ENCODE results near the gene LDLRAD4.

LDLRAD4 gene

DNA sequence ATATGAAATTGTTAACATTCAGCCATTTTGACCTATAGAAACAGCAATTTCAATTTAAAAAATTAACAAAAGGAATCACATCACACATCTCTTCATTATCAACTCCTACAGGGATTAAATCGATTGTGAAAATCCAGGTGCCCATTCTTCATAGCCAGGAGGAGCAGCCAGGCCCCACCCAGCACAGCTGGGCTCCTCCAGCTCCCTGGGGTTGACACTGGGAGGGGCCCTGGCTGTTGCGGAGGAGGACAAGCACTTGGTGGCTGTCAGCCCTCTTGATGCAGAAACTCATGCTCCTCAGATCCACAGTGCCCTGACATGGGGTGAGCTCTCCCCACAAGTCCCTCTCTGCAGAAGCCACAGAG is 408.0 kb downstream of the LDLRAD4 start:
- DNase-seq (ENCODE audit: low read depth in 3 of 3), result no peak

DNA sequence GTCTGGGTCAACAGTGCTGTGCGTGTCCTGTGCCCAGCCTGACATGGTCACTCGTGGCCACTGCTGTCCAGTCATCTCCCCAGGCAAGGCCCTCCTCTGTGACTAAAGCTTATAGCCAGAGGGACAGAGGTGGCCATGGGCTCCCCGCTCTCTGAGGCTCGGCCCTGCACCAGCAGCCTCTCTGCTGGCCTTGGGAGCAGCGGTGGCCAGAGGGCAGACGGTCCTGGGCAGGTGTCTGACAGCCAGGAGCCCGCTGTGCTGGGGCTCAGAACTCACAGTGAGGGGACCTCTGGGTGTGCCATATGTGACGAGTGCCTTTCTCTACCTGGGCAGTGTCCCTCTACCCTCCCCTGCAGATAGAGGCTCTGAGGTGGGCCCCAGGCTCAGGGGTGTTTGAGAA is 409.1 kb downstream of the LDLRAD4 start:
- DNase-seq (ENCODE audit: low read depth in 3 of 3), result no peak

DNA sequence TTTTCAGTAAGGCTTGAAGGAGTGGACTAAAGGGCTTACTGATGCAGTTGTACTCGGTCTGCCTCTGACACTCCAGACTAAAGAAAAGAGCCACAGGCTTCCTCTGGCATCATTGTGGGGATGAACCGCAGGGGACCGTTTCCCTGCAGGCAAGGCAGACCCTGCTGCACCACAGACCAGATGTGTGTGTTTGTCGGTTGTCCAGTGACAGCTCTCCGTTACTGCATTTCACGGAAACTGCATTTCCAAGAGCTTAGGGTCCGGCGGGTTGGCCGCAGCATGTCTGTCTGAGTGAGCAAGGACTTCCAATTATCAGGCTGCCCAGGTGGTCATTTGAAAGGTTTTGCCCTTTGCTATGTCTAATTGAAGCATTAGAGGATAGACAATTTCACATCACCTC is 409.7 kb downstream of the LDLRAD4 start:
- DNase-seq (ENCODE audit: low read depth in 3 of 3), result no peak

DNA sequence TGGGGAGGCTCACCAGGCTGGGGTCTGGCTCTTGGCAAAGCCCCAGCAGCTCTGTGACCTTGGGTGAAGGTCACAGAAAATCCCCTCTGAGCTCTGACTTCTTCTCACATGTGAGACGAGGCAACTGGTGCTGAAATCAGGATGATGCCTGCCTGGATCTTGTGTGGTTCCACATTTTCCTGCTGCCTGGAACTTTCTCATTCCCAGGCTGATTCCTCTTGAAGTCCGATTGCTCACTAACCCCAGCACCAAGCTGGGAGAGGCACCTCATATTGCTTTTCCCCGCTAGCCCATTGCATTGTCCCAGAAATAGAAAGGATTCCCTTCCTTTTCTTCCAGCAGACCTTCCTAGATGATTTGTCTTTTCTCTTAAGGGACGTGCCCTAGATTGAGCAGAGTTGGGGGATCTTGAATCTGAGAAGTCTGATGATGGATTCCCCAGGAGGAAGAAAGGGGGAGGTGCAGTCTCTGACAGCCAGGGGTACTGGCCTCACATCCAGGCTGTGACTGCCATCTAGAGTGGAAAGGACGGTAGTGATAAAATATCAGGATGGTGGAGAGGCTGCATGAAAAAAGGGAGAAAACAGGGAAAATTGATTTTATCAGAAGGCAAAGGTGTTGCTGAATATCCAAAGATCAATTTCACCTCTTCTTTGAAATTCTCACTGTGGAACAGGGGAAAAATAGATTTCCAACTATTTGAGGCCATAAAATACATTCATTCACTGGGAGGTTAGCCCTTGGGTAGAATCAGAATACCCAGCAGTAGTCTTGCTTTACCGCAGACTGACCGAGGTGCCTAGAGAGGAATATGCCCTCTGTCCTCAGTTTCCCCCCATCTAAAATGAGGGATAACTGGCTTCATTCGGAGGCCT is 411.5 kb downstream of the LDLRAD4 start:
- no peak for DNase-seq (ENCODE audit: low read depth in 3 of 3)

DNA sequence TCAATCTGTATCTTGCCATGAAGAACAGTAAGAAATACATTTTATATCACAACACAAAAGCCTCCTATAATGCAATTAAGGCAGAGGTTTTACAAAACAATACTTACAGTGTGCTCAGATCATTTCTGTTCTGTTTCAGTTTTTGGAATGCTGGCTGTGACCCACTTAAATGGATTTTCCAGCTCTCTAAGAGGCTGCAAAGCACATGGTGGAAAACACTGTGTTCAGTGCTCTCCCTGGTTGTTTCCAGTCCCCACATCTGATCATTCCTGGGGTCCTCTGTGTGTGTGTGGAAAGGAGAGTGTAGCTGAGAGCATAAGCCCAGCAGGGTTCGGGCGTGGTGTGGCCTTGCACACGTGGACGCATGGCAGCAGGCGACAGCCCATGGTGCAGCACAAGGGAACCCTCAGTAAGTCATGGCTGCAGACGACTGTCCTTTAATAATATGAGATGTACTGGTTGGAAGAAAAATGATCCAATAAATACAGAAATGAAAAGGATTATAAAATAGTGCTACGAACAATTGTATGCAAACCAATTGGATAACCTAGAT is 412.2 kb downstream of the LDLRAD4 start:
- DNase-seq (ENCODE audit: low read depth in 3 of 3), result no peak

DNA sequence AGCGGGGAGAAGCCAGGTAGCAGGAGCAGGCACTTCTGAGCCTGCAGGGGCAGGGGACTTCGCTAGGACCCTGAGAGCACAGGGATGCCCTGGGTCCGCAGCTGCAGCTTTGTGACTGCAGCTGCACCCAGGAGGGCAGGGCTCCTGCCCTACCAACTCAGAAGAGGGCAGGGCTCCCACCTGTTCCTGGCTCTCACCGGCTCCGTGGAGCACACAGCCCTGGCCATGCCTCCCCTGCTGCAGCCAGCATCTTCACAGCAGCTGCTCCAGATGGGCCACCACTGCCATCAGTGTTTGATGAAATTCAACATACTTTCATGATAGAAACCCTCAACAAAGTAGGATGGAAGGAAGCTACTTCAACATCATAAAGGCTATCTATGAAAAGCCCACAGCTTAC is 415.1 kb downstream of the LDLRAD4 start:
- DNase-seq (ENCODE audit: low read depth in 3 of 3), result no peak

DNA sequence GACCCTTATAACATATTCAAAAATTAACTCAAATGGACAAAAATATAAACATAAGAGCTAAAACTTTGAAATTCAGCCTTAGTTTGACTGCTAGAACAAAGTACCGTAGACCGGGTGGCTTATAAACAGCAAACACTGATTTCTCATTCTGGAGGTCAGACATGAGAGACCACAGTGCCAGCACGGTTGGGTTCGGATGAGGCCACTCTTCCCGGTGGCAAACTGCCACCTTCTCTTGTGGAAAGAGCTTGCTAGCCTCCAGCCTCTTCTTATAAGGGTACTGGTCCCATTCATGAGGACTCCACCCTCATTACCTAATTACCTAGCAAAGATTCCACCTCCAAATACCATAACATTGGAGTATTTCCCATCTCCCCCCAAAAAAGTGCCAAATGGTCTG is 416.5 kb downstream of the LDLRAD4 start:
- DNase-seq (ENCODE audit: low read depth in 3 of 3), result no peak

DNA sequence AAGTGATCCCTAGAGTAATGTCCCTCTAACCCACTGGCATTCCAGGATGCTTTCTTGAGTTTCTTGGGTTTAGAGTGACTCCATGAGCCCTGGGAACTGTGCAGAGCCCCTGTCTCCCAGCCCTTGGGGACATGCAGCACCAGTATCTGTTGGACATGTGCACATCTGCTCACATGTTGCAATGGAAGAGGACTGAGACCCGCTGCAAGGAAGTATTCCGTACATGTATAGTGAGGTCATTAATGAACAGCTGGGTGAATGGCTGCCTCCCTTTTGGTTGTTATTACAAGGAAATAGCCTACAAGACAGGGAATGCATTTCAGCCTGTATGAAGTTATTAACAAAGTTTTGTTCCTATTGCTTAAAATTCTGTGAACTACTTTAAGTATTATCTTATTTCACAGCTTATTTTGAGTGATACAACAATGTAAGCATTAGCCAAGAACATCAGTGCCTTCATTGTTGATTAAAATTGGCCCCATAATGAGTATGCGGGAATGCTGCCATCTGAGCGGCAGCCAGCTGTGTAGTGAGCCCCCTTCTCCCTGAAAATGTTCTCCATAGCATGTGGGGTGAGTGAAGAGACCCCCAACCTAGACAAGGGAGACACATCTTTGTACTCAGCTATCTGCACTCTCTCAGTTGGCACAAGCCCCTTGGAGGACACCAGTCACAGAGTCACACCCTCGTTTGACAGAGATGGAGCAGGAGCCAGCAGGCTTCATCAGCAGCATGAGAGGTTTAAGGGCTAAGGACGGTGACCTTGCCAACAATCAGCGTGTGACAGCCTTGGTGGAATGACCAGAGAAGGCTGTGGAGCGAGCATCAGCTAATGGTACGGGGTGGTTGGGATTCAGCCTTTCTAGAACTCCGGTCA is 420.4 kb downstream of the LDLRAD4 start:
- no peak for DNase-seq (ENCODE audit: low read depth in 3 of 3)

DNA sequence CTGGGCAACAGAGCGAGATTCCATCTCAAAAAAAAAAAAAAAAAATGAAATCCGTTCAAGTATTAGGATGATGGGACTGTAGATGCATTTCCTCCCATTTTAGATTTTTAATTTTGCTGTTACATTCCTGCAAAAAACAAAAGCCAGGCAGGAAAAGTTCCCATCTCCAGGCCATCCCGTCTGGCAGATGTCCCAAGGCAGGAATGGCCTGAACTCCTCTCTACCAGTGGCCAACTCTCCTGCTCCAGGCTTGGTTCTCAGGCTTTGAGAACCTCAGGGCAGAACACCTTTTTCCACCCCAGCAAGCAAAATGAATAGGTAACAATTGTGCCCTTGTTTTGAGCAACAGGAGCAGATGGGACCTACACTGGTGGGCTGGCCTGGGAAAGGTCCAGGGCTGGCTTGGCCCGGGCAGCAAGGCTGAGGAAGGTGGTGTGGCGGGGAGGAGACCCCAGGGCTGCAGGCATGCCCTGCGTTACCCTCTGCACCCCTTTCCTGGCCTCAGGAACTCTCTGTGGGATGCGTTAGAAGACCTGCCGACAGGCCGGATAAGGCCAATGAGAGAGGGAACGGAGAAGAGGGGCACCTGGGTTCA is 421.8 kb downstream of the LDLRAD4 start:
- DNase-seq (ENCODE audit: low read depth in 3 of 3), result no peak

DNA sequence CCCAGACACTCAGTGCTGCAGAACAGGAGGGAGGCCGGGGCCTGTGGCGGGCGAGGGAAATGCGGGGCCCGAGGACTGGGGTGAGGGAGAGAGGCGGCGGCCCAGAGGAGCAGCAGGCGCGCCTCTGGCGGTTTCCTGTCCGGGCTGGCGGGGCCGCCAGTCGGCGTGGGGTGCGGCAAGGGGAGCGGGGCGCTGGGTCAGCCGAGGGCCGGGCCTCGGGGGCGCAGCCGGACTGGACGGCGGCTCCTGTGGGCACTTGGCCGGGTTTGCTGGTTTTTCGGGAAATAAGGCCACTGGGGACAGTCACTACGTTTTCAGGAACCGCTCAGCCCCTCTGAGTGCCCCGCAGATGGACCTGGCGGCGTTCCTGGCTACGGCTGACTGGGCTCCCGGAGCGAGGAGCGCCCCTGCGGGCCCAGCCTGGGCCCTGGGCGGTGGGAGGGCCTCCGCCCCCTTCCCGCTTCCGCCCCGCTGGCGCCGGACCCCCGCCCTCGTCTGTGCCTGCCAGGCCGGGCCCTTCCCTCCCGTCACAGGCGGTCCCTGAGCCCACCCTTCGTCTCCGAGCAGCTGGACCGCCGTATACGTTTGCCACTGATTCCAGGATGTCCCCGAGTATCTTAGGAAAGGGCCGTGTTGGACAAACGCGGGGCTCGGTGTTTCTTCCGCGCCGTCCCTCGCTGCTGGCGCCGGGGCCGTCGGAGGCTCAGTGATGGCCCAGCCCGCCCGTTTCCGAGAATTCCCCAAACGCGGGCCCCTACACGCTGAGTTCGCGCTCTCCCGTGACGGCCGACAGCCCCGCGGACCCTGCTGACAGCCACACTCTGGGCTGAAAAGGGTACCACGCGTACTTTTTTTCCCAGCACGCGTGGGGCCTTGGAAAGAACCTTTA is 423.2 kb downstream of the LDLRAD4 start:
- no peak for DNase-seq (ENCODE audit: low read depth in 3 of 3)

DNA sequence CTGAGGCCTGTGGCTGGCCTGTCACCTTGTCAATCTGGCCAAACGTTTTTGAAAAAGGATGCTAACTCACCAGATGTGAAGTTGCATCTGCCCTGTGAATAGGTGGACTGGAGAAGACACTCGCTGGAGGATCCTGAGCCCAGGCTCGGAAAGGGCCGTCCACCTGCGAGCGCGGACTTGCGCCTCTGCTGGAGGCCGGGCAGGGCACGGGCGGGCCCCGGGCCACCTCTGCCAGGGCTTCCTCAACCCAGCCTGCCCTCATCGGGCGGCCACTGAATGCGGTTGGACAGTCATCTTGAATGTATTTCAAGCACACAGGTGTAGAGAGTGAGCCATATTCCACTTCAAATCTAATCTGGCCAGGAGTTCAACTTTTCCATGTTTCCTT is 423.9 kb downstream of the LDLRAD4 start:
- no peak for DNase-seq (ENCODE audit: low read depth in 3 of 3)

DNA sequence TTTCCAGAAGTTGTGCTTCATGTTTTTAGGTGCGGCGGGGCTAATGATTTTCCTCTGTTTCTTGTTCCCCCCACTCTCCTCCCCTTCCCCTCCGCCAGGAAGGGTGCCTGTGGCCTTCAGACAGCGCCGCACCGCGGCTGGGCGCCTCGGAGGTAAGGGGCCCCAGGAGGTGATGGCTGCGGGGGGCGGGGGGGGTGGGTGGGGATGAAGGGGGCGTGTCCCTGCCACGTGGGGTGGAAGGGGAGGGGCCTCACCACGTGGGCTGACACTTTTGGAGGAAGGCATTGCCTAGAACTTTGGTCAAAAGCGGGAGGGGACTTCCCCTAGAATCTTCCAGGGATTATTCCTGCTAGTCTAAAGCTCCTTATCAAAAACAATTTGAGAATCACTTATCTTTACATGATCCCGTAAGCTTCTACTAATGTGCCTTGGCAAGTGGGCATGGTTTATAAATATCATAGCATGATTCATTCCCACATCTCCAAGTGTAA is 424.7 kb downstream of the LDLRAD4 start:
- no peak for DNase-seq (ENCODE audit: low read depth in 3 of 3)

DNA sequence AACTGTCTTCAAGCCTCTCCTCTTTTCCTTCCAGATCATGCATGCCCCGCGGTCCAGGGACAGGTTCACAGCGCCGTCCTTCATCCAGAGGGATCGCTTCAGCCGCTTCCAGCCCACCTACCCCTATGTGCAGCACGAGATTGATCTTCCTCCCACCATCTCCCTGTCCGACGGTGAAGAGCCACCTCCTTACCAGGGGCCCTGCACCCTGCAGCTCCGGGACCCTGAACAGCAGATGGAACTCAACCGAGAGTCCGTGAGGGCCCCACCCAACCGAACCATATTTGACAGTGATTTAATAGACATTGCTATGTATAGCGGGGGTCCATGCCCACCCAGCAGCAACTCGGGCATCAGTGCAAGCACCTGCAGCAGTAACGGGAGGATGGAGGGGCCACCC is 426.5 kb downstream of the LDLRAD4 start:
- no peak for DNase-seq (ENCODE audit: low read depth in 3 of 3)

DNA sequence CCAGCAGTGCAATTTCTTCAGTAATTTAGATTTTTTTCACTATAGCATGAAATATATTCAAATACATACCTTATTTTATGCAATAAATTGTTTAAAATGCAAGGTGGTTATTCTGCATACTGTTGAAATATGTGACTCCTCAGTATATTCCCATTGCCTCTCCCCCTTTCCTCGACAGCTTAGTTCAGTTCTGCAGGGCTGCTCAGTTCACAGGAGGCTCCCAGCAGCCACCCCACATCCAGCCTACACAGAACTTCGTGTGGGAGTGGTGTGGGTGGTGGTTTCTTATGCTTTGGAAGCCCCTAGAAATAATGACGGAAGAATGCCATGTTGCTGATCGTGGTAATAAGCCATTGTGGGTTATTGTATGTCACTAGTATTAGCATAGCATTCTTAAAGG is 428.1 kb downstream of the LDLRAD4 start:
- DNase-seq (ENCODE audit: low read depth in 3 of 3), result no peak

DNA sequence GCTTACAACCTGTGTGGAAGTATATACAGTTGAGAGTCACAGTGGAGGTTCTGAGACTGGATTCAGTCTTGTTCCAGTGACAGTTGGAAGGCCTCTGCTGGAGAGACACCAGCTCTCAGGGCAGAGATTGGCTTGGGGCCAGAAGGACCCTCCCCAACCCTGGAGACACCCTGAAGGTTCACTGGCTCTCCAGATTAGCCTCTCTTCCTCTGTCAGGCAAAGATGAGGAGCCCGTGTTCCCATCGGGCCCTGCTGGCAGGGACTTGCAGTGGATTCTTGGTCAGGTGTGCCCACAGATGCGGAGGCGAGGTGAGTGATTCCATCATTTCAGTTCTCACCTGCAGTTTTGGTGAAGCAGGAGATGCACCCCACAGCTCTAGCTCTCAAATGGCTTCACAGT is 429.2 kb downstream of the LDLRAD4 start:
- DNase-seq (ENCODE audit: low read depth in 3 of 3), result no peak

DNA sequence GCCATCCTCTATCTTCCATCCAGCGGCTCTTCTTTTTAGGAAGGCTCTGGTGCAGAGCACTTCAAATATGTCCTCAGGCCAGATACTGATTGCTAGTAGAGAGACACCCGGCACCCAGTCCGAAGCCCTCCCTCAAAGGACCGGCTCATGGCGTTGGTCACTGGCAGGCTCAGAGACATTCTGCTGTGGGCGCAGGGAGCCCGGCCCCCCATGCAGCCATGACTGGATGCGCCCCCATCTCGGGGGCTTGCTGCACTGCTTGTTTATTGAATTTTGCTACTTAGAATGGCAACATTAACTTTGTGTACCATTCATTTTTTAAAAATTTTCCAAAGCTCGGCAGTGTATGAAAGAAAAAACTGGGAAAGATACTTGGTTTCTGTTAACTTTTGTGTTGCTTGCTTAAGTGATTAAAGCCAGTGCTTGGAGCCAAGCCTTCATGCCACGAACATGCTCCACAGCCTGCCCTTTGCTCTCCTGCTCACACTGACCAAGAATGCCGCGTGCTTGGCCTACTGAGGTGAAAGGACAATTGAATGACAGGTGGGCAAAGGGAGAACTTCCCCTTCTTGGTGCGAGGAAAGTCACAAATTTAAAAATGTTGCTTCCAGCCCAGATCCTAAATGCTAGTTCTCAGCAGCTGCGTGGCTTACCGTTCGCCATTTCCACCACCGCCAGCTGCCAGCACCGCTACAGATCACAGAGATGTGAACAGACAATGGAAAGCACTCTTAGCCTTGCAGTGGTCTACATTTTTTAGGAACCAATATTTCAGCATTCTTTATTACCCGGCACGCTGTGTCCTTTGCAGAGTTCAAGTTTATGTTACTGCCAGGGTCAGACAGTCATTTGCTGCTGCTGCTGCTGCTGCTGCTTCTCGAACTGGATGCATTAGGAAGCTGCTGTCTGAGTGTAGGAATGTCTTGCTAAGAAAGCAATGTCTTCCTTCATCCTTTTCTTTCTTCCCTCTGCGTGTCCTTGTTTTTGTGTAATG is 431.1 kb downstream of the LDLRAD4 start:
- DNase-seq (ENCODE audit: low read depth in 3 of 3), result no peak

DNA sequence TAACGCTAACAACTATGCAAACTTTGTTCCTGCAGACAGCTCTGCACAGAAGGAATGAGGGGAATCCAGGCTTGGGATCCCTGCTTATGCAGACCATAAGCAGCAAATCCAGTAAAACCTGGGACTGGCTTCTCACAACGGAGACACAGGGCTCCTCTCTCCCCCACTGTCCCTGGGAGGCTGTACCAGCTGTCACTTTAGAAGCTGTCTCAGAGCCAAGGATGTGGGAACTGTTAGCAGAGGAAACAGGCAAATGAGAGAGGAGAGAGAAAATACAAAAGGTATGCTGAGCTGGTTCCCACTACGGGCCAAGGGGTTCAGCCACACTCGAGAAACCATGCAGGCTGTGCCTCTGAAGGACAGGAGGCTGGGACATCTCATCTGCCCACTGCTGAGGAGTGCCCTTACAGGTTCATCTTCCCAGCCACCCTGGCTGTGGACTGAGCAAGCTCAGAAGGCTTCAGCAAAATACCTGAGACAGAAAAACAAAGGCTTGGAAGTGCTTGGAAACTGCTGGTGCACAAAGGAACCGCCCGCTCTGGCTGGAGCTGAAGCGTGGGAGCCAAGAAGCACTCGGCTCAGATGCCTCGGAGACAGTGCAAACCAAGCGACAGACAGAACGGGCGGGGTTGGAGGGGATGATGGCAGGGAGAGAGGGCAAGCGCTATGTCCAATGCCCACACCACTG is 435.3 kb downstream of the LDLRAD4 start:
- DNase-seq (ENCODE audit: low read depth in 3 of 3), result no peak

DNA sequence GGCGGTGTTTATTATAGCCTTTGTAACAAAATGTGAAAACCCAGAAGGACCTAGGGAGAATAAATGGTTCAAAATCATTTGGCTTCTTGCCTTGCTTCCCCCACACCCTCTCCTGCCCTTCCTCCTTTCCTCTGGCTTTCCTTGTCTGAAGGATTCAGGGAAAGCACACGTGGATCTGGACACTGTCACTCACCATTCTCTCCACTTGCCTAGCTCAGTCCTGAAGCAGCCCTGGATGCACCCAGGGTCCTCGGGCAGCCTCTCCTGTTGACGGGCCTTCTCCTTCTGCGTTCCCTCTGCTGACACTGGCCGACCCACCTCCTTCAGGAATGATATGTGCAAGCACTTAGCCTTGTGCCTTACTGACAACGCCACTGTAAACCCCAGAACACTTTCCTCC is 439.4 kb downstream of the LDLRAD4 start:
- no peak for DNase-seq (ENCODE audit: low read depth in 3 of 3)
